Upper lobe of left lung (tissue), 4 donors: Measurements from ENCODE around the gene AACS.

ENCODE experiments used
- CTCF ChIP-seq, 6 experiments: fragments of 450-650 bp in 4 of 6; fragments of 200-600 bp in 2 of 6; sonication (generic) in 2 of 6; IDR thresholded peaks; one replicate each; pipeline ENCODE4 v1.5.1; 2016 to 2019; ENCODE audit warnings: antibody characterized with exemption in 6 of 6
- POLR2A ChIP-seq, 4 donors: fragments of 450-650 bp; IDR thresholded peaks; one replicate each; pipeline ENCODE4 v1.5.1; 2016 to 2017; ENCODE audit warnings: antibody characterized with exemption in 4 of 4, mild to moderate bottlenecking in 2 of 4
- POLR2AphosphoS5 ChIP-seq, 2 donors: sonication (generic); formaldehyde crosslinking; IDR thresholded peaks; one replicate each; pipeline ENCODE4 v1.5.1; 2017; ENCODE audit warnings: antibody characterized with exemption in 2 of 2

- TF ChIP-seq POLR2A (IDR thresholded peaks at IDR 0.05) (no peak), POLR2AphosphoS5 (IDR thresholded peaks at IDR 0.05) (no peak), CTCF (IDR thresholded peaks at IDR 0.05) (no peak)
Observed at GRCh38 chr12:125148316-125148715, 83.1 kb downstream of the AACS start.
